Measurements from ENCODE around the gene ZFHX3.

DNA sequence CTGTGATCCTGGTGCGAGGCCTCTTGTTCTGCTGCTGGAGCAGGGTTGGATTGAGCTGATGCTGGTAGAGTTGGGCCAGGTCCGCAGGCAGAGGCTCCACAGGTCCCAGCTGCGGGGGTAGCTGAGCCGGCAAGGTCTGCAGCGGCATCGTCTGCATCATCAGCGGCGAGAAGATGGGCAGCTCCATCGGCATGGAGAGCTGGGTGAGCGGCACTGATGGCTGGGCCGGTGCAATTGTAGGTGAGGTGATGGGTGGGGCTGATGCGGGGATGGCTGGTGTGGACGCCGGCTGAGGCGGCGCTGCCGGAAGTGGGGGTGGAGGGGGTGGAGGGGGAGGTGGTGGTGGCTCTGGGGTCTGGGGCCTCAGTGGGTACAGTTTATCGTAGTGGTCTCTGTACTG, 251.7 kb downstream of the ZFHX3 start:
- TF ChIP-seq, protein P1, sequence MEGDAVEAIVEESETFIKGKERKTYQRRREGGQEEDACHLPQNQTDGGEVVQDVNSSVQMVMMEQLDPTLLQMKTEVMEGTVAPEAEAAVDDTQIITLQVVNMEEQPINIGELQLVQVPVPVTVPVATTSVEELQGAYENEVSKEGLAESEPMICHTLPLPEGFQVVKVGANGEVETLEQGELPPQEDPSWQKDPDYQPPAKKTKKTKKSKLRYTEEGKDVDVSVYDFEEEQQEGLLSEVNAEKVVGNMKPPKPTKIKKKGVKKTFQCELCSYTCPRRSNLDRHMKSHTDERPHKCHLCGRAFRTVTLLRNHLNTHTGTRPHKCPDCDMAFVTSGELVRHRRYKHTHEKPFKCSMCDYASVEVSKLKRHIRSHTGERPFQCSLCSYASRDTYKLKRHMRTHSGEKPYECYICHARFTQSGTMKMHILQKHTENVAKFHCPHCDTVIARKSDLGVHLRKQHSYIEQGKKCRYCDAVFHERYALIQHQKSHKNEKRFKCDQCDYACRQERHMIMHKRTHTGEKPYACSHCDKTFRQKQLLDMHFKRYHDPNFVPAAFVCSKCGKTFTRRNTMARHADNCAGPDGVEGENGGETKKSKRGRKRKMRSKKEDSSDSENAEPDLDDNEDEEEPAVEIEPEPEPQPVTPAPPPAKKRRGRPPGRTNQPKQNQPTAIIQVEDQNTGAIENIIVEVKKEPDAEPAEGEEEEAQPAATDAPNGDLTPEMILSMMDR (IDR thresholded peaks at IDR 0.05), result no peak
- no peak for TF ChIP-seq POLR2A (IDR thresholded peaks at IDR 0.05)

All from testis (tissue), 2 donors.